ENCODE measurements around the gene DIP2A. TPM values are rescaled to one million over a fixed set of nuclear protein-coding genes. Genes with fewer than 3 reads are reported as not detected.

The DIP2A gene
- total RNA-seq, 2 donors from 2014 or later = 44.2 to 82.2 TPM

DNA sequence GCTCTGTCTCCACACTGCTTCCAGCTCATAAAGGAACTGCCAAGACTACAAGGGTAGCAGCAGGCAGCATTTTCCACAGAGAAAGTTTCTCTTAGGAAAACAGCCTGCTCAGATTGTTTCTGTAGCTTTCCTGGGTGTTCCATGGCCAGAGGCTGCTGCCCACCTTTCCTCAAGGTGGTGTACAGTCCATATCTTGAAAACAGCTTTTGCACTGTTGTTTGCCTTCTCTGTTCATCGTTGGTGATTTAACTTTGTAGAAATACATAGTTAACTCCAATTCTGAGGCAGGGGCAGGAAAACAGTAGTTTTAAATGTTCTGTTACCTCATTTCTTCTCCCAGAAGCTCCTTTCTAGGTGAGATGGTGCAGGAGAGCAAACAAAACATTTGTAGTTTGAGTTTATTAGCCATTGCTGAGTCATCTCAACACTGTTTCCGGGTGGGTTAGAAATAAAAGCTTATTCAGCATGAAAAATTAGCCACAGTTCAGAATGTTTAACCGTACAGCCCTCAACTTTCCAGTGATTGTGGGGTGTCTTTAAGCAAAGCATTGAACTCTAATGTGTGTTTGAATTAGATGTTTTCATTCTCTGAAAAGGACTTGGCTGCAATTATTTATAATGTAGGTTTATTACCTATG lies 41.7 kb downstream of the DIP2A start:
- Histone ChIP-seq H3K36me3 (peaks cover 4 to 6% of the 10 kb centered on the region in 2 donors), H3K4me1 (replicated peaks) (peaks cover 6% of the 10 kb centered on the region), H3K27me3 (replicated peaks; ENCODE audit: insufficient read depth) (no peaks in the 10 kb centered on the region), H3K9me3 (no peaks in the 10 kb centered on the region), H3K4me3 (no peak overlapping the region), H3K27ac (no peak overlapping the region)
- DNase-seq (ENCODE audit: low spot score) = no peak
- intact Hi-C loops (cut with DNase I) = no loop called here
- TF ChIP-seq, protein P1, sequence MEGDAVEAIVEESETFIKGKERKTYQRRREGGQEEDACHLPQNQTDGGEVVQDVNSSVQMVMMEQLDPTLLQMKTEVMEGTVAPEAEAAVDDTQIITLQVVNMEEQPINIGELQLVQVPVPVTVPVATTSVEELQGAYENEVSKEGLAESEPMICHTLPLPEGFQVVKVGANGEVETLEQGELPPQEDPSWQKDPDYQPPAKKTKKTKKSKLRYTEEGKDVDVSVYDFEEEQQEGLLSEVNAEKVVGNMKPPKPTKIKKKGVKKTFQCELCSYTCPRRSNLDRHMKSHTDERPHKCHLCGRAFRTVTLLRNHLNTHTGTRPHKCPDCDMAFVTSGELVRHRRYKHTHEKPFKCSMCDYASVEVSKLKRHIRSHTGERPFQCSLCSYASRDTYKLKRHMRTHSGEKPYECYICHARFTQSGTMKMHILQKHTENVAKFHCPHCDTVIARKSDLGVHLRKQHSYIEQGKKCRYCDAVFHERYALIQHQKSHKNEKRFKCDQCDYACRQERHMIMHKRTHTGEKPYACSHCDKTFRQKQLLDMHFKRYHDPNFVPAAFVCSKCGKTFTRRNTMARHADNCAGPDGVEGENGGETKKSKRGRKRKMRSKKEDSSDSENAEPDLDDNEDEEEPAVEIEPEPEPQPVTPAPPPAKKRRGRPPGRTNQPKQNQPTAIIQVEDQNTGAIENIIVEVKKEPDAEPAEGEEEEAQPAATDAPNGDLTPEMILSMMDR (IDR thresholded peaks at IDR 0.05) = no peak
- TF ChIP-seq POLR2AphosphoS5 (IDR thresholded peaks at IDR 0.05) = peak; percentile 34
- TF ChIP-seq POLR2A (IDR thresholded peaks at IDR 0.05) = no peak
- WGBS = 23% methylated on average over 3 of the region's 3 CpGs

DNA sequence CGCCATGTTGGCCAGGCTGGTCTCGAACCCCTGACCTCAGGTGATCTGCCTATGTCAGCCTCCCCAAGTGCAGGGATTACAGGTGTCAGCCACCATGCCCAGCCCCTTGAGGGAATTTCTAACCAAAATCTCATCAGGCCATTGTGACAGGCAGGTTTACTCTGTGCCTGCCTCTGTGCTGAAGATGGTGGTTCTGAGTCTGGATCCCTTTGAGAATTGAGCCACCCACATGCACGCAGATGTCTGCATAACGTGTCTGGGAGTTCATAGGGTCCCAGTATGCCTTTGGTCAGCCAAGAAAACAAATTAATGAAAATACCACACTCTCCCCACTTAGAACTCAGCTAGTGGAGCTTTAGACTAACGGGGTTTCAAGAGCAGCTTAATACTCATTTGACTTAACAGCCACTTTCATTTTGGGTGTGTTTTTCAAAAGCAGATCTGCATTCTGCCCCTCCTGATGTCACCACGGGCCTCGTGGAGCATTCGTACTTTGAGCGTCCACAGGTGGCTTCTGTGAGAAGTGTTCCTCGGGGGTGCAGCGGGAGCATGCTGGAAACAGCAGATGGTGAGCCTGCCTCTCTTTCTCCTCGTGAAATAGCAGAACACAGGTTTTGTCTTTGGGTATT lies 45.3 kb downstream of the DIP2A start:
- Histone ChIP-seq H3K27me3 (replicated peaks; ENCODE audit: insufficient read depth) (no peaks in the 10 kb centered on the region), H3K27ac (no peak overlapping the region), H3K4me3 (no peak overlapping the region), H3K36me3 (no peaks in the 10 kb centered on the region), H3K9me3 (no peaks in the 10 kb centered on the region), H3K4me1 (replicated peaks) (peaks cover 6% of the 10 kb centered on the region)
- intact Hi-C loops (cut with DNase I) = no loop called here
- DNase-seq (ENCODE audit: low spot score) = no peak
- TF ChIP-seq, protein P1 (IDR thresholded peaks at IDR 0.05) = no peak
- TF ChIP-seq POLR2AphosphoS5 (IDR thresholded peaks at IDR 0.05) = no peak
- 95% methylated on average over 12 of the region's 12 CpGs for WGBS

DNA sequence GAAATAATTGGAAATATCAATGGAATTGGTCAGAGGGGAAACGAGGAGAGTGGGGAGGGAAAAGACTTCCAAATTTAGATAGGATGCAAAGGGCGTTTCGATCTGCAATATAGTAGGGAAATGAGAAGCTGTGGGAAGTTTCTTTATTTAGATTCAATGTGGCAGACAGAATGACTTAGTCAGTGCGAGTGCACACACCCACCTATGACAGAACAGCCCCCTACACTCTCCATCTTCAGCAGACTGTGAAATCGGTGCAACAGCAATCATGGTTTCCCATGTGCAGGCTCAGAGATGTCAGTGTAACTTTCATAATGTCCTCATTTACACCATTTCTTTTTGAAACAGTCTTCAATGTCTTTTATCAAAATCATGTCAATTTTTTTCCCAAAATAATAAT lies 46.0 kb downstream of the DIP2A start:
- Histone ChIP-seq H3K27me3 (replicated peaks; ENCODE audit: insufficient read depth) (no peaks in the 10 kb centered on the region), H3K4me3 (no peak overlapping the region), H3K4me1 (replicated peaks) (peaks cover 7% of the 10 kb centered on the region), H3K9me3 (no peaks in the 10 kb centered on the region), H3K36me3 (no peaks in the 10 kb centered on the region), H3K27ac (no peak overlapping the region)
- intact Hi-C loops (cut with DNase I) = no loop called here
- WGBS = 83% methylated on average over 5 of the region's 5 CpGs
- no peak for DNase-seq (ENCODE audit: low spot score)
- TF ChIP-seq POLR2A (IDR thresholded peaks at IDR 0.05) = no peak
- TF ChIP-seq POLR2AphosphoS5 (IDR thresholded peaks at IDR 0.05) = no peak
- TF ChIP-seq, protein P1 (IDR thresholded peaks at IDR 0.05) = no peak

DNA sequence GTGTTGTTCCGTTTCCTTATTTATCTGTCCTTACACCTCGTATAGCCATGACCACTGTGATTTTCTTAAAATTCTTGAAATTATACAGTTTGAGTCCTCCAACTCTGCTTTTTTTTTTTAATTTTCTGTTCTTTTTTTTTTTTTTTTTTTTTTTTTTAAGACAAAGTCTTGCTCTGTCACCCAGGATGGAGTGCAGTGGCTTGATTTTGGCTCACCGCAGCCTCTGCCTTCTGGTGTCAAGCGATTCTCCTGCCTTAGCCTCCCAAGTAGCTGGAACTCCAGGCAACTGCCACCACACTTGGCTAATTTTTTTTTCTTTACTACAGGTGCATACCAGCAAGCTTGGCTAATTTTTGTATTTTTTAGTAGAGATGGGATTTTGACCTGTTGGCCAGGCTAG lies 48.9 kb downstream of the DIP2A start:
- Histone ChIP-seq H3K4me3 (no peak overlapping the region), H3K27me3 (replicated peaks; ENCODE audit: insufficient read depth) (no peaks in the 10 kb centered on the region), H3K27ac (no peak overlapping the region), H3K9me3 (no peaks in the 10 kb centered on the region), H3K4me1 (replicated peaks) (peaks cover 2% of the 10 kb centered on the region), H3K36me3 (peaks cover 0 to 3% of the 10 kb centered on the region in 2 donors)
- intact Hi-C loops (cut with DNase I) = no loop called here
- TF ChIP-seq, protein P1 (IDR thresholded peaks at IDR 0.05) = no peak
- TF ChIP-seq POLR2AphosphoS5 (IDR thresholded peaks at IDR 0.05) = no peak
- DNase-seq (ENCODE audit: low spot score) = no peak
- WGBS = 62% methylated on average over 4 of the region's 4 CpGs
